Stomach (tissue), 4 donors: ENCODE results near the gene EDA2R.

Experiments used
- CTCF ChIP-seq, 7 experiments: fragments of 450-650 bp in 4 of 7; fragments of 200-600 bp in 3 of 7; sonication (generic) in 3 of 7; IDR thresholded peaks; one replicate each; pipeline ENCODE4 v1.5.1; 2016 to 2019; ENCODE audit warnings: antibody characterized with exemption in 7 of 7, control low read depth in 2 of 7, mild to moderate bottlenecking in 1 of 7
- POLR2A ChIP-seq, 4 donors: fragments of 450-650 bp; IDR thresholded peaks; one replicate each; pipeline ENCODE4 v1.6.1; 2016; ENCODE audit warnings: antibody characterized with exemption in 4 of 4, control low read depth in 2 of 4, mild to moderate bottlenecking in 1 of 4, moderate library complexity in 1 of 4

- TF ChIP-seq CTCF (IDR thresholded peaks at IDR 0.05), result no peak
- no peak for TF ChIP-seq POLR2A (IDR thresholded peaks at IDR 0.05)
These were observed at the start of gene EDA2R for GRCh38 chrX:66638591-66639500.
